Measurements from ENCODE around the gene GBX1. TPM values are rescaled to one million over a fixed set of nuclear protein-coding genes. Genes with fewer than 3 reads are reported as not detected.

The GBX1 gene
- total and polyA plus RNA-seq, 2 of the 4 experiments (the other 2 are of a cell fraction) = not detected

DNA sequence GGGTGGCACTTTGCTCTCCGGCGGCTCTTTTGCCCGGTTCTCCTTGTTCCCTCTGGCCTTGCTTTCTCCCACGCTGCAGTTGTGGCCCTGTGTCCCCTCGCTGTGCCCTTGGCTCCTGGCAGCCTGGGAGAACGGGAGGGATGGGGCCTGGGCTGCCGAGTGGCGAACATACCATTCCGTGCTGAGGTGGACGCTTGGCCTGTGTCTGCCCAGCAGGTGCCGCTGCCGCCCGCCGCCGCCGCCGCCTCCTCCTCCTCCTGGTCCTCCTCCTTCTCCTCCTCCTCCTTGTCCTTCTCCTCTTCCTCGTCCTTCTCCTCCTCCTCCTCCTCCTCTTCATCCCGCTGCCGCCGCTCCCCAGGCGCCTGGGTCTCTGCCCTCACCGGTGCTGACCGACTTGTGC is 45.2 kb downstream of the GBX1 start:
- CTCF ChIA-PET = no interaction called here
- TF ChIP-seq RAD21 (IDR thresholded peaks at IDR 0.05; ENCODE audit: low read length) (no peak), RCOR1 (IDR thresholded peaks at IDR 0.05; ENCODE audit: insufficient replicate concordance, low read length) (no peak), BHLHE40 (IDR thresholded peaks at IDR 0.05; ENCODE audit: low read depth, low read length) (no peak), MAFK (IDR thresholded peaks at IDR 0.05; ENCODE audit: low read depth, low read length) (no peak), RFX5 (IDR thresholded peaks at IDR 0.05; ENCODE audit: low read depth, low read length) (no peak), NFE2L2 (IDR thresholded peaks at IDR 0.05; ENCODE audit: low read depth, low read length) (no peak), CEBPB (IDR thresholded peaks at IDR 0.05; ENCODE audit: low read depth, low read length) (no peak), POLR2A (IDR thresholded peaks at IDR 0.05; ENCODE audit: low read depth, low read length) (no peak), MAZ (IDR thresholded peaks at IDR 0.05; ENCODE audit: borderline replicate concordance, low read depth, low read length) (no peak), SMC3 (IDR thresholded peaks at IDR 0.05; ENCODE audit: low read depth, low read length) (no peak), MXI1 (IDR thresholded peaks at IDR 0.05; ENCODE audit: borderline replicate concordance, low read depth, low read length) (no peak)
- TF ChIP-seq, protein P1, sequence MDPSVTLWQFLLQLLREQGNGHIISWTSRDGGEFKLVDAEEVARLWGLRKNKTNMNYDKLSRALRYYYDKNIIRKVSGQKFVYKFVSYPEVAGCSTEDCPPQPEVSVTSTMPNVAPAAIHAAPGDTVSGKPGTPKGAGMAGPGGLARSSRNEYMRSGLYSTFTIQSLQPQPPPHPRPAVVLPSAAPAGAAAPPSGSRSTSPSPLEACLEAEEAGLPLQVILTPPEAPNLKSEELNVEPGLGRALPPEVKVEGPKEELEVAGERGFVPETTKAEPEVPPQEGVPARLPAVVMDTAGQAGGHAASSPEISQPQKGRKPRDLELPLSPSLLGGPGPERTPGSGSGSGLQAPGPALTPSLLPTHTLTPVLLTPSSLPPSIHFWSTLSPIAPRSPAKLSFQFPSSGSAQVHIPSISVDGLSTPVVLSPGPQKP (IDR thresholded peaks at IDR 0.05; ENCODE audit: borderline replicate concordance, low read depth, low read length) = no peak
- TF ChIP-seq, protein P2, sequence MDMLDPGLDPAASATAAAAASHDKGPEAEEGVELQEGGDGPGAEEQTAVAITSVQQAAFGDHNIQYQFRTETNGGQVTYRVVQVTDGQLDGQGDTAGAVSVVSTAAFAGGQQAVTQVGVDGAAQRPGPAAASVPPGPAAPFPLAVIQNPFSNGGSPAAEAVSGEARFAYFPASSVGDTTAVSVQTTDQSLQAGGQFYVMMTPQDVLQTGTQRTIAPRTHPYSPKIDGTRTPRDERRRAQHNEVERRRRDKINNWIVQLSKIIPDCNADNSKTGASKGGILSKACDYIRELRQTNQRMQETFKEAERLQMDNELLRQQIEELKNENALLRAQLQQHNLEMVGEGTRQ (IDR thresholded peaks at IDR 0.05; ENCODE audit: low read depth, low read length) = no peak
- TF ChIP-seq, protein P3, sequence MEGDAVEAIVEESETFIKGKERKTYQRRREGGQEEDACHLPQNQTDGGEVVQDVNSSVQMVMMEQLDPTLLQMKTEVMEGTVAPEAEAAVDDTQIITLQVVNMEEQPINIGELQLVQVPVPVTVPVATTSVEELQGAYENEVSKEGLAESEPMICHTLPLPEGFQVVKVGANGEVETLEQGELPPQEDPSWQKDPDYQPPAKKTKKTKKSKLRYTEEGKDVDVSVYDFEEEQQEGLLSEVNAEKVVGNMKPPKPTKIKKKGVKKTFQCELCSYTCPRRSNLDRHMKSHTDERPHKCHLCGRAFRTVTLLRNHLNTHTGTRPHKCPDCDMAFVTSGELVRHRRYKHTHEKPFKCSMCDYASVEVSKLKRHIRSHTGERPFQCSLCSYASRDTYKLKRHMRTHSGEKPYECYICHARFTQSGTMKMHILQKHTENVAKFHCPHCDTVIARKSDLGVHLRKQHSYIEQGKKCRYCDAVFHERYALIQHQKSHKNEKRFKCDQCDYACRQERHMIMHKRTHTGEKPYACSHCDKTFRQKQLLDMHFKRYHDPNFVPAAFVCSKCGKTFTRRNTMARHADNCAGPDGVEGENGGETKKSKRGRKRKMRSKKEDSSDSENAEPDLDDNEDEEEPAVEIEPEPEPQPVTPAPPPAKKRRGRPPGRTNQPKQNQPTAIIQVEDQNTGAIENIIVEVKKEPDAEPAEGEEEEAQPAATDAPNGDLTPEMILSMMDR (conservative IDR thresholded peaks at IDR 0.05; ENCODE audit: low read depth, low read length) = no peak
- Histone ChIP-seq H3K27me3 (ENCODE audit: control insufficient read depth, insufficient read depth, low read length) (no peaks in the 10 kb centered on the region), H2BK5ac (ENCODE audit: low read depth, low read length, poor library complexity, severe bottlenecking) (no peak overlapping the region), H4K8ac (ENCODE audit: low read depth in 2 of 2, low read length in 2 of 2) (no peak overlapping the region), H2BK120ac (ENCODE audit: low read depth, low read length) (no peak overlapping the region), H3K14ac (replicated peaks; ENCODE audit: low read depth, low read length) (no peak overlapping the region), H3K23ac (ENCODE audit: low read depth, low read length) (no peak overlapping the region), H2BK15ac (ENCODE audit: low read depth, low read length) (no peak overlapping the region), H3K27ac (ENCODE audit: insufficient read depth, low read length) (no peak overlapping the region), H4K91ac (ENCODE audit: insufficient read depth, low read depth, low read length) (no peak overlapping the region), H3K18ac (ENCODE audit: low read depth, low read length) (no peak overlapping the region), H2BK20ac (ENCODE audit: low read depth, low read length) (no peak overlapping the region), H2AFZ (replicated peaks; ENCODE audit: low read length, poor library complexity) (no peak overlapping the region), H3K56ac (ENCODE audit: extremely low read depth, insufficient read depth, low read length) (no peak overlapping the region), H3K9ac (ENCODE audit: low read depth, low read length) (no peak overlapping the region), H3K4me1 (ENCODE audit: control insufficient read depth, insufficient read depth, low read length) (no peaks in the 10 kb centered on the region), H3K9me3 (ENCODE audit: control insufficient read depth, insufficient read depth, low read length) (no peaks in the 10 kb centered on the region), H3K9me1 (ENCODE audit: insufficient read depth, low read length) (no peaks in the 10 kb centered on the region), H3K79me1 (ENCODE audit: low read depth in 1 of 2, low read length in 2 of 2) (peaks cover 14 to 39% of the 10 kb centered on the region in 2 experiments), H3K4me2 (ENCODE audit: low read depth, low read length) (no peak overlapping the region), H2AK9ac (replicated peaks; ENCODE audit: low read depth, low read length, poor library complexity) (no peak overlapping the region), H3K4ac (ENCODE audit: low read depth, low read length) (no peak overlapping the region), H2AK5ac (ENCODE audit: low read depth, low read length) (no peak overlapping the region), H4K5ac (ENCODE audit: low read depth, low read length) (no peak overlapping the region), H3K4me3 (ENCODE audit: insufficient read depth, low read depth, low read length) (no peak overlapping the region), H3K36me3 (ENCODE audit: control insufficient read depth, insufficient read depth, low read length) (peaks cover 73% of the 10 kb centered on the region), H4K20me1 (ENCODE audit: insufficient read depth, low read length) (peaks cover 36% of the 10 kb centered on the region)
- no TSS peak for BruUV-seq (replicated peaks)
- ATAC-seq (ENCODE audit: low read depth) (no peak), DNase-seq (no peak)
- POLR2A ChIA-PET (ENCODE audit: unreplicated experiment) = no interaction called here
- in situ Hi-C loops (cut with MboI; ENCODE audit: low sequenced_read_pairs) = loop anchor here (10.0 to 25.0 kb wide), 2 partner anchors 183 to 335 kb away; no protein-coding TSS in a partner anchor
- intact Hi-C loops (cut with micrococcal nuclease) = loop anchor here (5.0 kb wide), 1 partner anchor 180 kb away; no protein-coding TSS in a partner anchor
- dilution Hi-C loops (cut with HindIII; ENCODE audit: low sequenced_read_pairs, unreplicated experiment) = no loop called here
- WGBS, 2 experiments (ENCODE audit: extremely low coverage in 2 of 2, insufficient read length in 1 of 2) = 85% methylated on average over 7 of the region's 24 CpGs; no CpG with 5 or more reads in 1 of the 2 experiments
